CD4-positive, alpha-beta T cell treated with Interleukin-4 for 1 hour (primary cell): Measurements from ENCODE around the gene MTG2.

Experiments used
- DNase-seq, 2 donors: peaks; one replicate each; pipeline ENCODE4 v3.0.0-alpha.2; 2020 to 2022

The MTG2 gene

DNA sequence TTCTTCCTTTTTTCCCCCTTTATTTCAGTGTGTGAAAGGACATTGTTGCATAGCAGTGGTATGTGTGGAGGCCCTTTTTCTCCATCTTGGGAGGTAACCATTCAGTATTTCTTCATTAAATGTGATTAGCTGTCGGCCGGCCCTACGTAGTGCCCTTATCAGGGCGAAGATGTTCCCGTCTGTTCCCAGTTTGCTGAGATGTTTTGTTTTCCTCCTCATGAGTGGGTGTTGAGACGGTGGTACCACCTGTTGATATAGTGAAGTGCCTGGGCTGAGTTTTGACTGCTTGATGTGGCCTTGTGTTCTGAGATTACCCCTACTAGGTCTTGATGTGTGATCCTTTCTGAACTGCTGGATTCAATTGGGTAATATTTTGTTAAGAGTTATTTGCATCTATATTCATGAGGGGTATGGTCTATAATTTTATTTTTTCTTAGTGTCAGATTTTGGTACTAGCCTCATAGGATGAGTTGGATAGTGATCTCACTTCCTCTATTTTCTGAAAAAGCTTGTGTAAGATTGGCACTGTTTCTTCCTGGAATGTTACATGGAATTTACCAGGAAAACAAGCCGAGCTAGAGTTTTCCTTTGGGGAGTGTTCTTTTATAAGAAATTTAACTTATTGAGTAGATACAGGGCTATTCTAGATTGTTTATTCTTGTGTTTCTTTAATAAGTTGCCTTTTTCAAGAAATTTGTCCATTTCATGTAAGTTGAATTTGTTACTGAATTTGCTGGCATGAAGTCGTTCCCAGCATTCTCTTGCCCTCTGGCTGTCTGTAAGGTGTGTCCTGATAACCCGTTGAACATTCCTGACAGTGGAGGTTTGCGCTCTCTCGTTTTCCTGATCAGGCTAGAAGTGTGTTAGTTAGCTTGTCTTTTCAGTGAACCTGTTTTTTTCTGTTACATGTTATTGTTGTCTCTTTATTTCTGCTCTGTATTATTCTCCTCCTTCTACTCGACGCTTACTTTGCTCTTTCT, 4.3 kb downstream of the MTG2 start:
- no peak for DNase-seq

DNA sequence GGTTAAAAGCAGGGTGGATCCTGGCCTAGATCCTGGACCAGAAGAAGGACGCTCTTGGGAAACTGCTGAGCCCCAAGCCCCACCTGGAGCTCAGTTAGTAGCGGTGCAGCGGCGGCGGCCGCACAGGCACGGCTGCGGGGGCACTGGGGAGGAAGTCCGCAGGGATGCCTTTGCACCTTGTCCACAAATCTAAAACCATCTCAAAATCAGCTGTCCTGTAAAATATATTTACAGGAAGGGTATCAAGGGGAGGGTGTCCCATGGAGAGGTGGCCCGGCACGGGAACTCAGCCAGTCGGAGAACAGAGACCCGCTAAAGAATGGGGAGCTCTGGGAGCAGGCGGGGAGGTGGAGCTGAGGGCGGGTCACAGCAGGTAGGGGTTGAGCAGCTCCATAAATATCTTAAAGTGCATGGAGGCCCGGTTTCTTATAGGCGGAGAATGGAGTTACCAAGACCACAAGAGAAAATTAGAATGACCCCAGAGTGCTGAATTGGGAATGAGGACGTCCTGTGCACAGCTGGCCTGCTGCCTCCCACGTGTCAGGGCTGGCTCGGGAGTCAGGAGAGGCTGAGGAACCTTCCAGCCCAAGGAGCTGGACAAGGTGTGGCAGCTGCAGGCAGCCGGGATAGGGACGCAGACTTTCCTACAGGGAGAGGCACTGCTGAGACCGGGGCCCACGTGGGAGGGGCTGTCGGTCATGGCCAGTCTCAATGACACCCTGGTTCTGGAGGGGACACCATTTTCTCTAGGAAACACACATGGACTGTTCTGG, 8.0 kb downstream of the MTG2 start:
- DNase-seq = no peak

DNA sequence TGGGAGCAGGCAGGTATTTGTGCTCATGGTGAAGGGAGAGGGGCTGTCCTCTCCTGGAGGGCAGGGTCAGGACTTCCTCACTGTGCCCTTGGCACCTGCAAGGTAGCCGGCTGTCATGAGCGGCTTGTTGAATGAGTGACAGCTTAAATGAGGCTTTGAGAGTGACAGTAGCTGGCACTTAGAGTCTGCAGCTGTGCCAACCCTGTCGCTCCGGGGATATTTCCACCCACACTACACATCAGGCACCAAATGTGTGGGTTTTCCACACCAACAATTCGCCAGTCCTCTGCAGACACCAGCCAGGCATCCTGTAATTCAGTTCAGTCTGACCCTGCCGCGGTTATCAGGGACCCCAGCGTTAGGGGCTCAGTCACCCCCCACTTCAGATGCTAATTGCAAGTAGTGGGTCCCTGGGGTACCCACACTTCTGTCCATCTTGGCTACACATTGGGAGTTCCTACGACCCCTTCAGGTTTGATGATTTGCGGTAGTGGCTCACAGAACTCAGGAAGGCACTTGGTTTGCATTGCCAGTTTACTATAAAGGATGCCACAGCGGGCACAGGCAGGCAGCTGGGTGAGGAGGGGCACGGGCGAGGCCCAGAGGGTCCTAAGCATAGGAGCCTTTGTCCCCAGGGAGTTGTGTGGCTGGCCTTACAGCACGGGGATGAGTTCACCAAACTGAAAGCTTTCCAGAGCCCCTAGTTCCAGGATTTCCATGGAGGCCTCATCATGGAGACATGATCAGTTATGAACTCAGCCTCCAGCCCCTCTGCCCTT, 9.1 kb downstream of the MTG2 start:
- no peak for DNase-seq

DNA sequence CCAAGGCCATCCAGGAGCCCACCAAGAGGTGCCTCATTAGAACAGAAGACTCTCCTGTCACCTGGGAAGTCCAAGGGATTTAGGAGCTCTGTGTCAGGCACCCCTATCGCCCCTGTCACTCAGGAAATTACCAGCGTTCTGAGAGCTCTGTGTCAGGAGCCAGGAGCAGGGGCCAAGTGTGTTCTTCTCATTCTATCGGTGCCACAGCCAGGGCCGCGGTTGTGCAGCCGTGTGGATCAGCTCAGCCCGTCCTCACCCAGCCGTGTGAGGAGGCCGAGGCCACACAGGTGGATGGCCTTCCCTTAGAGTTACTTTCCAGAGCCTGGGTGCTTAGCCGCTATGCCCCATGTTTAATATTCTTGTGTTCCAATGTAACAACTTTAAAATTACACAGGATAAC, 9.8 kb downstream of the MTG2 start:
- DNase-seq = no peak

DNA sequence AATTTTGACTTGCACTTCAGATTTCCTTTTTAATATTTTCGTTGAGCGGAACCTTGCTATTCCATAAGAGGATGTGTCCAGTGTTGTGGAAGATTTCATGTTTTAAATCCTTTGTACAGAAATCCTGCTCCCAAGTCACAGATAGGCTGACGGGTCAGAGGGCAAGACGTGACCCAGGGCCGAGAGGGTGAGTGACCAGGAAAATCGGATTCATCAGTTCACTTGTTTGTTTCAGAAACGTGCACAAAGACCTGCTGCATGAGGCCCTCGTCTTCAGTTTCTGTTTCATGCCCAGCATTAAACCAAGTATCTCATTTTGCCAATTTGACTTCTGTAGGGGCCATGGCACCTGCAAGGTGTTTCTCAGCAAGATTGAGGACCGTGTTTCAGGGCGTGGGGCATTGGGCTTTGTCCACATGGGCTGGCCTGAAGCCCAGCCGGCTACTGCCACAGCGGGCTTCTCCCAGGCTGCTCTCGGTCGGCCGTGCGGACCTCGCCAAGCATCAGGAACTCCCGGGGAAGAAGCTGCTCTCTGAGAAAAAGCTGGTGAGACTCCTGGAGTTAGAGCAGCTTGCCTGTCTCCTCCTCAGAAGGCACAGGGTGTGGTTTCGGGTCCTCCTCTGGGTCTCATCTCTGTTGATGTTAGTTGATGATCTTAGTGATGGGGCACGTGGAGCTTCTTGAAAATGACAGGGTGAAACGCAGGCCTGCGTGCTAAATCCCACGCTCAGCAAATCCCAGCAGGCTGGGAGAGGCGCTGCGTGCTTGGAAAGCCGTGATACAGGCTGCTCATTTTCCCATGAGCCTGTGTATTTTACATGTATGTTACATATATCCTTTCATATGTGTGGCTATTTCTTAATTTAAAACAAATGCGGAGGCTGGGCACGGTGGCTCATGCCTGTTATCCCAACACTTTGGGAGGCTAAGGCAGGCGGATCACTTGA, 10.5 kb downstream of the MTG2 start:
- no peak for DNase-seq

DNA sequence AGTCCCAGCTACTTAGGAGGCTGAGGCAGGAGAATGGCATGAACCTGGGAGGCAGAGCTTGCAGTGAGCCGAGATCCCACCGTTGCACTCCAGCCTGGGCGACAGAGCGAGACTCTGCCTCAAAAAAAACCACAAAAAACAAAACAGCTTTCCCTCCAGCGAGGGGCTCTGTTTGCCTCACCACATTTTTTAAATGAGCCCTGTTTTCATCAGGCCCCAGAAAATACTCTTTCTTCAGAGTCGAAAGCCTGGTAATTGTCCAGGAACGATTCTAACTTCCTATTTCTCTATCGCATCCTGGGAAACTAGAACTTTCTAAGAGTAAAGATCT, 12.2 kb downstream of the MTG2 start:
- DNase-seq = no peak

DNA sequence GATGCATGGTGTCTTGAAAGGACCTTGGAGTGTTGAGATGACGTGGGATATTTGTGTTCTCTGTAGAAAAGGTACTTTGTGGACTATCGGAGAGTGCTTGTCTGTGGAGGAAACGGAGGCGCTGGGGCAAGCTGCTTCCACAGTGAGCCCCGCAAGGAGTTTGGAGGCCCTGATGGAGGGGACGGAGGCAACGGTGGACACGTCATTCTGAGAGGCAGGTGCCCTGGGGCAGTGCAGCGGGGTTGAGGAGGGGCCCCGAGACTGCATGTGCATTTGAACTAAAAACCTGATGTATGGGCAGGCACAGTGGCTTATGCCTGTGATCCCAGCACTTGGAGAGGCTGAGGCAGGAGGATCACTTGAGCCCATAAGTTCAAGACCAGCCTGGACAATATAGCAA, 12.9 kb downstream of the MTG2 start:
- DNase-seq = no peak

DNA sequence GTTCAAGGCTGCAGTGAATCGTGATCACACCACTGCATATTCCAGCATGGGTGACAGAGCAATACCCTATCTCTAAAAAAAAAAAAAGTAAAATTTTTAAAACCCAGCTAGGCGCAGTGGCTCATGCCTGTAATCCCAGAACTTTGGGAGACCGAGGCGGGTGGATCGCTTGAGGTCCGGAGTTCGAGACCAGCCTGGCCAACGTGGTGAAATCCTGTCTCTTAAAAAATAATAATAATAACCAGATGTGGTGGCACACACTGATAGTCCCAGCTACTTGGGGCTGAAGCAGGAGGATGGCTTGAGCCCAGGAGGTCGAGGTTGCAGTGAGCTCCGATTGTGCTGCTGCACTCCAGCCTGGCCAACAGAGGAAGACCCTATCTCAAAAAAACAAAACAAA, 13.5 kb downstream of the MTG2 start:
- no peak for DNase-seq

DNA sequence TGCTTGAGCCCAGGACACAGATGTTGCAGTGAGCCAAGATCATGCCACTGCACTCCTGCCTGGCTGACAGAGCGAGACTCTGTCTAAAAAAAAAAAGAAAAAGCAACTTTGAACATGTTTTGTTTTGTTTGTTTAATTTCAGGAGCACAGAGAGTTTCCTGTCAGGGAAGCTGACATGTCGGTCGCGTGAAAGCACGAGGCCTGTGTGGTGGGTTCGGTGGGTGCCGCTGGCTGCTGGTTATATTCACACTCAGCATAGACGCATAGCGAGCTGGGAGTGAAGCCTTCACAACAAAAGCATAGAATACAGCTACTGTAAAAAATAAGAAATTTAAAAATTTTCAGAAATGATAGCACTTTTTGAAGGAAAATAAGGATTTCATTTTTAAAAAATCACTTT, 14.5 kb downstream of the MTG2 start:
- DNase-seq = no peak

DNA sequence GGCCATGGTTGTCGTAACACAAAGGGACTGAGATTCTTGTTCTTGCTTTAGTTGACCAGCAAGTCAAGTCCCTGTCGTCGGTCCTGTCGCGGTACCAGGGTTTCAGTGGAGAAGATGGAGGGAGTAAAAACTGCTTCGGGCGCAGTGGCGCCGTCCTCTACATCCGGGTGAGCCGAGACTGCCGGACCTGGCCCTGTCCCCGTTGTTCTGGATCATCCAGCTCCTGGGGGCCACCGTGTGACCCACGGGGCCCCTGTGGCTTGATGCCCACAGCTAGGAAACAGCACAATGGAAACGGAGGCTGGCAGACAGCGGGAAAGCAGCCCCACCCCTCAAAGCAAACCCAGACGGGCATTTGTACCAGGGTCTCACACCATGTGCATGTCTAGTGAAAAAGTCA, 15.0 kb downstream of the MTG2 start:
- no peak for DNase-seq

DNA sequence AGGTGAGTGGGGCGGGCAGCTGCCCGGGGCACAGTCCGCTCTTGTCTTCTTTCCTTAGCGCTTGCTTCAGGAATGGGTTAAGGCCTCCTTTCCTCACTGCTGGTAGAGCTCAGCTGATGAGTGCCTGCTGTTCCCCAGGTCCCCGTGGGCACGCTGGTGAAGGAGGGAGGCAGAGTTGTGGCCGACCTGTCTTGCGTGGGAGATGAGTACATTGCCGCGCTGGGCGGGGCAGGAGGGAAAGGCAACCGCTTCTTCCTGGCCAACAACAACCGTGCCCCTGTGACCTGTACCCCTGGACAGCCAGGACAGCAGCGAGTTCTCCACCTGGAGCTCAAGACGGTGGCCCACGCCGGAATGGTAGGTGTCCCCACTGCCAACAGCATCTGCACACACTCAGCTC, 15.7 kb downstream of the MTG2 start:
- no peak for DNase-seq

DNA sequence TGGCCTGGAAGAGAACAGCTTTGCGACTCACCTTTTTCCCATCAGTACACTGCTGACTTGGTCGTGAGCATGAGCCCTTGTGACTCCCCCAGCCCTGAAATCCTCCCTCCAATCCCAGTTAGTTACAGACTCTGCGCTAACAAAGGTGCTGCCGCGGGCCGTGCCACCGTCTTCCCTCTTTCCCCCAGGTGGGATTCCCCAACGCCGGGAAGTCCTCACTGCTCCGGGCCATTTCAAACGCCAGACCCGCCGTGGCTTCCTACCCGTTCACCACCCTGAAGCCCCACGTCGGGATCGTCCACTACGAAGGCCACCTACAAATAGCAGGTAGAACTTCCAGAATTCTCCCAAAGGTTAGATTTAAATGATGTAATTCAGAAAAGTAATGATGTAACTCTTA, 16.1 kb downstream of the MTG2 start:
- DNase-seq = no peak

DNA sequence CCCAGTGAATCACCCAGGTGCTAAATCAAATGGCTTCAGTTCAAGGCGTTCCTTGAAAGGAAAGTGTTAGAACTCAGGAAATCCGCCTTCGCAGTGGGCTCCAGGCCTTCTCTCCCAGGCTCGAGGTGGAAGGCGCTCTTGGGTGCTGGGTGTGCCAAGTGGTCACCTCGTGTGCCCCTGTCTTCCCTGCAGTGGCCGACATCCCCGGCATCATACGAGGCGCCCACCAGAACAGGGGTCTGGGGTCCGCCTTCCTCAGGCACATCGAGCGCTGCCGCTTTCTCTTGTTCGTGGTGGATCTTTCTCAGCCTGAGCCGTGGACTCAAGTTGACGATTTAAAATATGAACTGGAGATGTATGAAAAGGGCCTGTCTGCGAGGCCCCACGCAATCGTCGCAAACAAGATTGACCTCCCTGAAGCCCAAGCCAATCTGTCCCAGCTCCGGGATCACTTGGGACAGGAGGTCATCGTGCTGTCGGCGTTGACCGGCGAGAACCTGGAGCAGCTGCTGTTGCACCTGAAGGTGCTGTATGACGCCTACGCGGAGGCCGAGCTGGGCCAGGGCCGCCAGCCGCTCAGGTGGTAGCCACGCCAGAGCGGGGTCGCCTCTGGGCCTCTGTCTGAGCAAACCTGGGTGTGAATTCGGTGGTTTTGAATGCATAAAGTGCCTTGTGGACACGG, 17.8 kb downstream of the MTG2 start:
- no peak for DNase-seq

DNA sequence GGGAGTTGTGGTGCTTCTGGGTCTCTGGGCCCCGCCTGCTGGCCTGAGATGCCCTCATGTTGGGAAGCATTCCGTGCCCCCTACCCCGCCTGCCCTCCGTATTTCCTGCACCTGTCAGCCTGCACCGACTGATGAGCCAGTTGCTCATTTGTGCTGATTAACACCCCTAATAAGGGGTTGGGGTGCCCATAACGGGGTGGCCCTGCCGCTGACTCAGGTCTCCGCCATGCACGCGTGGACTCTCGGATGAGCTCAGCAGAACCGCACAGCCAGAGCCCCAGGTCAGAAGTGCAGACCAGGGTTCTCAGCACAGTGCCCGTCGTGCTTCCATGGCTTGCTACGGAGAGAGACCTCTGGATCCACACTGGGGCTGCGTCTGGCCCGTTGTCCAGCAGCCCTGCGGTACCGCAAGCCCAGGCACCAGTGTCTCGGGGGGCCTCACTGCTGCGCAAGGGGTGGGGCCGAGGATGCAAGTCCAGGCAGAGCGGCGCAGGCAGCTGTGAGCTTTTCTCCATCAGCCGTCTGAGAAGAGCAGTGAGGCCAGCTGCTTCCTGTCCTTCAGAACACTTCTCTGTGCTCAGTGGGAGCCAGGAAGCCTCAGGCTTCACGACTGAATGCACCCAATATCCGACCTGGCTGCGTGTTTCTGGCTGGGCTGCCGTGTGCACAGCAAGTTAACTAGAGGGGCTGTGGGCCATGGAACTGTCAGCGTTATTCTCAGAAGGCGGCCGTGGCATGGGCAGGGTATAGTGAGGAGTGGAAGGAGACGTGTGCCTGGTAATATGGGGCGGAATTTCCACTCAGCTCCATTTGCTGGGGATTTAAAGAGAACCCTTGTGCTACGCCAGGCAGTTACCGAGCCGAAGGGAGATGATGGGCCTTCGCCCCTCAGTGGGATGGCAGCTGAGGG, 18.6 kb downstream of the MTG2 start:
- DNase-seq = no peak

DNA sequence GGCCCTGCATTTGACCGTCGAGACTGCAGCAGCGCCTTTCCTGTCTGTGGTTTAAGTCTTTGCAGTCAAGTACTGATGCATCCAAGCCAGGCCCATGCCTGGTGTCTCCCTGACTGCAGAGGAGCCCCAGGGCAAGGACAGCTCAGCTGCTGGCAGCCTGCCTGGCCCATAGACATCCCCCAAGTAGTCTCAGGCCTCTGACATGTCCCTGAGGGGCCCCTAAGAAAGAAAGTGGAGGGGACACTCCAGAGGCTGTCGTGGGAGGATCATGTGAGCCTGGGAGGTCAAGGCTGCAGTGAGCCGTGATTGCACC, 19.2 kb downstream of the MTG2 start:
- no peak for DNase-seq

DNA sequence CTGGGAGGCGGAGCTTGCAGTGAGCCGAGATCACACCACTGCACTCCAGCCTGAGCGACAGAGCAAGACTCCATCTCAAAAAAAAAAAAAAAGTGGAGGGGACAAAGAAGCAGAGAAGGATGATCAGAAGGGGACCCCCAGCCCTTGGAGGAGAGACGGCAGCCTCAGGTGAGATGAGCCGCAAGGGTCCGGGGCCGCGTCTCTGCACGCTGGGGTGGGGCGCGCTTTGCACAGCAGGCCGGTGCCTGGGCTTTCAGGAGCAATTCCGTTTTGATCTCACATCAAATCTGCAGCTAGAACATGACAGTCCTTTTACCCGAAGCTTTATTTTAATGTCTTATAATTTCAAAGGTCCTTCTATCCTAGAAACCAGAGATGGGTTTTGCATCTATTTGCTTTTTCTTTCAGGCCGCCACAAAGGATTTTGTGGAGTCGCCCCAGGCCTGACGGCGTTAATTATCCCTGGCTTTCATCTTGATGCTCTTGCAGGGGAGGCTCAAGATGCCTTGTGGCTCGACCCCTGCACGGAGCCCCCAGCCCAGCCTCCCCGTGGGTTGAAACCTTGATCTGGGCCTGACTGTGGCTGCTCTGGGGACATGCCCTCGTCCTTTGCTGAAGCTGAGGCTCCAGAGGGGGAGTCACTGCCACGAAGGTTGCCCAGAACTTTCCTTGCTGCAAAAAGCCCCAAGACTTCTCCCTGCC, 20.0 kb downstream of the MTG2 start:
- DNase-seq = no peak

DNA sequence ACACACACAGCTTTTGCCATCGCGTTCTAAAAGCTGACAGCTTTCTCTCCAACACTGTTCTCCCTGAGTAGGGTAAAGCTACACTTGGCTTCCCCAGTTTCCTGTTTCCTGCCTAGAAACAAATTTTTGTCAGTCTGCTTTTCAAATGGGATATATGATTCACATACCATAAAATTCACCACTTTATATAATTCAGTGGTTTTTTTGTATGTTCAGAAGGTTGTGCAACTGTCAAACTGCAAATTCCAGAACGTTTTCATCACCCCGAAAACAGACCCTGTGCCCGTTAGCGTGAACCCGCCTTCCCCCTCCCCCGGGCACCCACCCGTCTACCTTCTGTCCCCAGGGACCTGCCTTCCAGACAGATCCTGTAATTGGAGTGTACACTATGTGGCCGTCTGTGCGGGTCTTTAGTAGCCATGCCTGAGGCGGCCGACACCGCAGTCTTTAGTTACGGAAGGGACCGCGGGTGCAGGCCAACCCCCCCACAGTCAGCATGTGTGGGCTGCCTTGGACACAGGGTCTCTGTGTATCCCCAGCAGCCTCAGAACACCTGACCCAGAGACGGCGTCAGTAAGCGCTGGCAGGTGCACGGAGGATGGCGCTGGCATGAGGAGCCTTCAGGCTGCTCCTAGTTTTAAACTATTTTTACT, 20.7 kb downstream of the MTG2 start:
- no peak for DNase-seq

DNA sequence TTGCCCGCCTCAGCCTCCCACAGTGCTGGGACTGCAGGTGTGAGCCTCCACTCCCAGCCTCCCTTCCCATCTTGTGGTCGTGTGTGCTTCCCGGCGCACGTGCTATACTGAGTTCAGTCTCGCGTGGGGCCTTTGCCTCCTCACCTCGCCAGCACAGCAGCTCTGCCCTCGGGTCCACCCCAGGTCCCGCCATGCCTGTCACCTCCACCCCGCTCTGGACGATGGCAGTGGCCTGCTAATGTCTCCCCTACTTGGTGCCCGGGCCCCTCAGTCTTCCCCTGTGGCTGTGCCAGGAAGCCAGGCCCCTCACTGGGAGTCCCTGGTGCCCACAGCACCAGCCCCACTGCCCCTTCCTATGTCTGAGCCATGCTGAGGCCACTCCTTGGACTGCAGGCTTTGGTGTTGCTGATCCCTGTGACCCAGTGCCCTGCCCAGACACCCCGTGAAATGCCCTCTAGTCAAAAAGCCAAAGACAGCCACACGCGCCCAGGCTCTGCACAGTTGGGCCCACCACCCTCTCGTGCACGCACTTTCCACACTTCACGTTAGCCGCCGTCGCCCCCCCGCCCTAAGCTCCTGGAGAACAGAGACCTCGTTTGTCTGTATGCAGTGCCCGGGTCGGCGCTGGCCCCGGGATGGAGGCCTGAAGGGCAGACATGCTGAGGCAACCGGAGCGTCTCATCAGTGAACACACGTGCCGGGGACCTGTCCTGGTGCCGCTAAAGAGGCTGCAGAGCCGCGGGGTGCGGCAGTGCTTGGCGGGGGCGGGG, 23.0 kb downstream of the MTG2 start:
- DNase-seq = no peak

DNA sequence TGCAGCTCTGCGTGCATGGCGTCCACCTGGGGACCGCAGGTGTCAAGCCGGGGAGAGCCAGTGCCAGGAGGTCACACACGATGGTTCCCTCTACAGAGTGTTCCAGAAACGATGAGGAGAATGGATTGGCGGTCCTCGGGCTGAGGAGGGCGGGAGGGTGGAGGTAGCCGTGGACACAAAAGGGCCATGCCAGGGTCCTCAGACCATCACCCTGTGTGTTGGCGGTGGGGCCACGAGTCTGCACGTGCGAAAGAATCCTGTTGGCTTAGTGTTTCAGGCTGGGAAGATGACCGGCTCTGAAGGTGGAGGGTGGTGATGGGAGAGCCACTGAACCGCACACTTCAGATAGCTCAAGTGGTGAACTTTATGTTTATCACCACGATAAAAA, 23.6 kb downstream of the MTG2 start:
- DNase-seq = no peak
